ENCODE results near the gene TRPM8. TPM values are rescaled to one million over a fixed set of nuclear protein-coding genes. Genes with fewer than 3 reads are reported as not detected.

Gene TRPM8
- 0.47 TPM in 1 of 2 replicates, not detected in the other for total RNA-seq

GRCh38 chr2:233917116-233917515 lies at the start of gene TRPM8:
Gene TRPM8, plus strand, starts transcription at chr2:233917373. Its CDS starts 9,165 bp downstream, at chr2:233926538.

DNA sequence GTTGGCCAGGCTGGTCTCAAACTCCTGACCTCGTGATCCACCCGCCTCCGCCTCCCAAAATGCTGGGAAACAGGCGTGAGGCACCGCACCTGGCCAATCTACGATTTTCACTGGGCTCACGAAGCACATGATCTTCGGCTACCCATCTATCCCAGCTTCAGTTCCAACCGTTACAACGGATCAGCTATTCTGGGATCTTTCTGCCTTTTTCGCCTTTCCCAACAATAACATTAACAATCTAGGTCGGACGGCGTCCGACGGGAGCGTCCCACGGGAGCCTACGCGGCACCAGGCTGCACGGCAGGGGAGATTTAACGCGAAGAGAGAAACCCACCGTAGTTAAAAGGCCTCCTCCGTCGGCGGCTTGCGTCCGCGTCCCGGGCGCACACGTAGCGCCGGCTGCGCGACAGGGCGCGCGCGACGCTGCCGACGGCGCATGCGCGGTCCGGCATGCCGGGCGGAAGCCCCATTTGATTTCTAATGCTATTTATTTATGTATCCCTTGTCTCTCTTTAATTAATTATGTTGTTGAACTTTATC lies 49.1 kb upstream of the TRPM8 start, which contains the start of gene MSL3B:
TSS of gene MSL3B (minus strand) at position 394 of the 540 bp plus-strand sequence.

DNA sequence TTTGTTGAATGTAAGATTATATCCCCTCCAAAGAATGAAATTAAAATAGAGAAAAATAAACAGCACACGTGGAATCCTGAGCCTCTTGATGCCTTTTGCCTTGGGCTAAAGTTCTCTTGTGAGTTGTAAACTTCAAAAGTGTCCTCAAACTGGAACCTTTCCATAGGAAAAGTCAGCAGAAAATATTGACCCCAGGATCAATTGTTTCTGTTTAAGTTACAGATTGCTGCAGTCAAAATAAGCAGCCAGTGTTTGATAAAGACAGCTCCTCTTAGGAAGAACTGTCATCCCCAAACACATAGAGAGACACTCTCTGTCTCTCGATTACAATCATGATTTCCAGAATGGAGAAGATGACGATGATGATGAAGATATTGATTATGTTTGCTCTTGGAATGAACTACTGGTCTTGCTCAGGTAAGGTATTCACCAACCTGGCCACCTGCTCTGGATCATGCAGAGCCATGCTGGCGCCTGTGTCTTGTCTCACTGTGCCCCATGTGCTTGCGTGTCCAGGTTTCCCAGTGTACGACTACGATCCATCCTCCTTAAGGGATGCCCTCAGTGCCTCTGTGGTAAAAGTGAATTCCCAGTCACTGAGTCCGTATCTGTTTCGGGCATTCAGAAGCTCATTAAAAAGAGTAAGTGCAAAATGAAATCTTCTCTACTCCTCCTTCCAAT lies 133.4 kb downstream of the TRPM8 start, which contains the start of gene SPP2:
TSS of gene SPP2 (plus strand) at position 248 of the 681 bp plus-strand sequence. CDS start at position 333, 85 bp downstream.

Other genes starting within 250 kb of the TRPM8 start
- gene UGT1A9, start 245.5 kb upstream of the TRPM8 start, total RNA-seq, result not detected in 2 replicates
- not detected in 2 replicates for gene UGT1A7, start 235.5 kb upstream of the TRPM8 start, total RNA-seq
- gene UGT1A6, start 224.5 kb upstream of the TRPM8 start, total RNA-seq, result not detected in 2 replicates
- gene UGT1A5, start 204.5 kb upstream of the TRPM8 start, total RNA-seq, result not detected in 2 replicates
- under 0.01 TPM in 1 of 2 replicates, not detected in the other for gene UGT1A4, start 198.6 kb upstream of the TRPM8 start, total RNA-seq
- gene UGT1A3, start 188.3 kb upstream of the TRPM8 start, total RNA-seq, result not detected in 2 replicates
- not detected in 2 replicates for gene UGT1A1, start 157.1 kb upstream of the TRPM8 start, total RNA-seq
- under 0.01 TPM in 1 of 2 replicates, not detected in the other for gene MROH2A, start 139.0 kb upstream of the TRPM8 start, total RNA-seq
- 0.26 and 3.0 TPM in 2 replicates for gene HJURP, start 62.8 kb upstream of the TRPM8 start, total RNA-seq
- gene SPP2, start 133.3 kb downstream of the TRPM8 start, total RNA-seq, result 0.16 TPM in 1 of 2 replicates, not detected in the other

All from bronchial smooth muscle cell (primary cell).